Vagina (tissue), 2 donors: ENCODE measurements around the gene ETNPPL. TPM values are rescaled to one million over a fixed set of nuclear protein-coding genes. Genes with fewer than 3 reads are reported as not detected.

Experiments used
- DNase-seq, 2 donors: peaks; one replicate each; pipeline ENCODE4 v3.0.0-alpha.2; 2017; ENCODE audit errors: extremely low spot score in 2 of 2
- H3K27ac ChIP-seq: fragments of 200-600 bp; sonication (generic); one replicate; pipeline ENCODE4 v1.5.1; 2019
- H3K27me3 ChIP-seq: fragments of 200-600 bp; sonication (generic); one replicate; pipeline ENCODE4 v1.5.1; 2019
- H3K36me3 ChIP-seq, 2 donors: fragments of 200-600 bp; sonication (generic); one replicate each; pipeline ENCODE4 v1.5.1; 2017 to 2019
- H3K4me1 ChIP-seq: fragments of 200-600 bp; sonication (generic); one replicate; pipeline ENCODE4 v1.5.1; 2019
- H3K4me3 ChIP-seq, 2 donors: fragments of 200-600 bp; sonication (generic); 1 replicate in 1 of 2; 2 replicates in 1 of 2; pipeline ENCODE4 v1.5.1; 2016 to 2019
- H3K9me3 ChIP-seq: fragments of 200-600 bp; sonication (generic); one replicate; pipeline ENCODE4 v1.5.1; 2019
- CTCF ChIP-seq, 3 experiments: fragments of 450-650 bp in 2 of 3; fragments of 200-600 bp in 1 of 3; sonication (generic) in 1 of 3; IDR thresholded peaks; one replicate each; pipeline ENCODE4 v1.5.1; 2017 to 2019; ENCODE audit warnings: antibody characterized with exemption in 3 of 3, mild to moderate bottlenecking in 2 of 3, moderate library complexity in 2 of 3
- POLR2A ChIP-seq, 2 donors: fragments of 450-650 bp; IDR thresholded peaks; one replicate each; pipeline ENCODE4 v1.6.1; 2017; ENCODE audit warnings: antibody characterized with exemption in 2 of 2, mild to moderate bottlenecking in 2 of 2, moderate library complexity in 2 of 2
- POLR2AphosphoS5 ChIP-seq, 2 donors: sonication (generic); formaldehyde crosslinking; IDR thresholded peaks; one replicate each; pipeline ENCODE4 v1.9.0; 2017; ENCODE audit warnings: antibody characterized with exemption in 2 of 2, mild to moderate bottlenecking in 2 of 2, low read depth in 1 of 2; ENCODE audit not compliant: insufficient read depth in 1 of 2
- intact Hi-C: fragments of 100-400 bp; cut with DNase I; formaldehyde crosslinking; loops from one replicate; pipeline ENCODE4 v1.15.1; 2023
- total RNA-seq: library from RNA; depleted of rRNA; stranded (reverse); fragments of >200 nt; gene quantifications from one replicate; pipeline ENCODE4 v1.2.3, GENCODE V29; 2016

The ETNPPL gene
- total RNA-seq, 1 donor from 2014 or later, result not detected

- intact Hi-C loops, result no loop called here
- Histone ChIP-seq H3K27me3 (no peaks in the 10 kb centered on the region), H3K4me3 (no peak overlapping the region), H3K9me3 (no peaks in the 10 kb centered on the region), H3K27ac (no peak overlapping the region), H3K4me1 (no peaks in the 10 kb centered on the region), H3K36me3 (no peaks in the 10 kb centered on the region)
- TF ChIP-seq CTCF (IDR thresholded peaks at IDR 0.05) (no peak), POLR2A (IDR thresholded peaks at IDR 0.05) (no peak), POLR2AphosphoS5 (IDR thresholded peaks at IDR 0.05; ENCODE audit: insufficient read depth in 1 of 2, low read depth in 1 of 2) (no peak)
- no peak for DNase-seq
Measured at GRCh38 chr4:108777388-108777787, 14.5 kb upstream of the ETNPPL start.

- Histone ChIP-seq H3K27ac (no peak overlapping the region), H3K4me3 (no peak overlapping the region), H3K27me3 (no peaks in the 10 kb centered on the region), H3K9me3 (no peaks in the 10 kb centered on the region), H3K4me1 (no peaks in the 10 kb centered on the region), H3K36me3 (no peaks in the 10 kb centered on the region)
- TF ChIP-seq POLR2A (IDR thresholded peaks at IDR 0.05) (no peak), POLR2AphosphoS5 (IDR thresholded peaks at IDR 0.05; ENCODE audit: insufficient read depth in 1 of 2, low read depth in 1 of 2) (no peak), CTCF (IDR thresholded peaks at IDR 0.05) (no peak)
- intact Hi-C loops, result no loop called here
- no peak for DNase-seq
Measured at GRCh38 chr4:108775921-108776320, 13.1 kb upstream of the ETNPPL start.

- Histone ChIP-seq H3K36me3 (no peaks in the 10 kb centered on the region), H3K4me1 (no peaks in the 10 kb centered on the region), H3K27ac (no peak overlapping the region), H3K27me3 (no peaks in the 10 kb centered on the region), H3K9me3 (no peaks in the 10 kb centered on the region), H3K4me3 (no peak overlapping the region)
- no peak for DNase-seq
- TF ChIP-seq POLR2A (IDR thresholded peaks at IDR 0.05), result no peak
- TF ChIP-seq POLR2AphosphoS5 (IDR thresholded peaks at IDR 0.05; ENCODE audit: insufficient read depth in 1 of 2, low read depth in 1 of 2), result no peak
- no peak for TF ChIP-seq CTCF (IDR thresholded peaks at IDR 0.05)
- intact Hi-C loops, result no loop called here
Measured at GRCh38 chr4:108774809-108775530, 12.1 kb upstream of the ETNPPL start.

- H3K4me1 ChIP-seq, result no peaks in the 10 kb centered on the region
- no peak overlapping the region for H3K27ac ChIP-seq
- H3K9me3 ChIP-seq, result no peaks in the 10 kb centered on the region
- no peaks in the 10 kb centered on the region for H3K27me3 ChIP-seq
- no peak overlapping the region for H3K4me3 ChIP-seq
- no peak for DNase-seq
- intact Hi-C loops, result no loop called here
- H3K36me3 ChIP-seq, result no peaks in the 10 kb centered on the region
- TF ChIP-seq CTCF (IDR thresholded peaks at IDR 0.05) (no peak), POLR2AphosphoS5 (IDR thresholded peaks at IDR 0.05; ENCODE audit: insufficient read depth in 1 of 2, low read depth in 1 of 2) (no peak)
Measured at GRCh38 chr4:108772402-108772801, 9.5 kb upstream of the ETNPPL start.

- Histone ChIP-seq H3K9me3 (no peaks in the 10 kb centered on the region), H3K27me3 (no peaks in the 10 kb centered on the region), H3K27ac (no peak overlapping the region), H3K4me1 (peaks cover 14% of the 10 kb centered on the region), H3K36me3 (no peaks in the 10 kb centered on the region), H3K4me3 (no peak overlapping the region)
- intact Hi-C loops, result no loop called here
- no peak for DNase-seq
- TF ChIP-seq CTCF (IDR thresholded peaks at IDR 0.05) (no peak), POLR2A (IDR thresholded peaks at IDR 0.05) (no peak), POLR2AphosphoS5 (IDR thresholded peaks at IDR 0.05; ENCODE audit: insufficient read depth in 1 of 2, low read depth in 1 of 2) (no peak)
Measured at GRCh38 chr4:108766058-108766457, 3.2 kb upstream of the ETNPPL start.
